Ovary (tissue), 9 donors: ENCODE measurements around the gene GPAM. TPM values are rescaled to one million over a fixed set of nuclear protein-coding genes. Genes with fewer than 3 reads are reported as not detected.

ENCODE experiments used
- DNase-seq, 5 donors: peaks; one replicate each; pipeline ENCODE4 v3.0.0-alpha.2; 2019 to 2020
- H3K27ac ChIP-seq, 2 donors: fragments of 200-600 bp; one replicate each; pipeline versions ENCODE4 v1.5.1 to v1.8.0; 2019 to 2022
- H3K27me3 ChIP-seq: fragments of 200-600 bp; one replicate; pipeline ENCODE4 v1.8.0; 2022
- H3K36me3 ChIP-seq: fragments of 200-600 bp; sonication (generic); one replicate; pipeline ENCODE4 v1.5.1; 2019
- H3K4me1 ChIP-seq: one replicate; pipeline ENCODE4 v1.8.1; 2013; ENCODE audit warnings: mild to moderate bottlenecking, moderate library complexity; ENCODE audit not compliant: insufficient read depth
- H3K4me3 ChIP-seq: fragments of 200-600 bp; sonication (generic); one replicate; pipeline ENCODE4 v1.5.1; 2017
- H3K9me3 ChIP-seq, 2 donors: fragments of 200-600 bp in 1 of 2; sonication (generic) in 1 of 2; one replicate each; pipeline versions ENCODE4 v1.5.1 to v1.8.1; 2013 to 2019; ENCODE audit warnings: mild to moderate bottlenecking in 1 of 2, moderate library complexity in 1 of 2
- EP300 ChIP-seq: sonication (generic); formaldehyde crosslinking; IDR thresholded peaks from one replicate; pipeline ENCODE4 v1.6.1; 2017; ENCODE audit warnings: antibody characterized with exemption
- POLR2A ChIP-seq: fragments of 450-650 bp; IDR thresholded peaks from one replicate; pipeline ENCODE4 v1.6.1; 2017; ENCODE audit warnings: antibody characterized with exemption, mild to moderate bottlenecking, moderate library complexity
- WGBS, 3 donors: extraction: QIAGEN DNeasy Blood & Tissue Kit in 1 of 3; methylation state at CpG; one replicate each; pipeline versions ENCODE4 v1.1.5 to v1.1.7; 2013 to 2017; 5-methylcytosine and 5-hydroxymethylcytosine counted together
- intact Hi-C, 4 donors: fragments of 100-400 bp; cut with DNase I; formaldehyde crosslinking; loops; one replicate each; pipeline versions ENCODE4 v1.11.0 to v1.15.1; 2022 to 2023
- polyA plus RNA-seq, 2 donors: library from polyadenylated mRNA; stranded (reverse); fragments of 200-250 nt in 1 of 2; fragments of 350-450 nt in 1 of 2; fragmentation: Illumina TruSeq in 1 of 2; extraction: RNeasy Lipid Tissue Mini Kit (QIAGEN cat#74804) in 1 of 2; gene quantifications; one replicate each; pipeline ENCODE4 v1.2.3, GENCODE V29; 2013 to 2014
- total RNA-seq, 7 donors: library from RNA; depleted of rRNA in 2 of 7; stranded (reverse); fragments of >200 nt in 2 of 7; fragmentation: NEBNext Ultra II Directional in 3 of 7; extraction: Animal tissue kit (Norgen Biotek cat#: 25700) in 3 of 7; gene quantifications; one replicate each; pipeline versions ENCODE4 v1.1.0 to v1.2.4, GENCODE V29; 2016 to 2023
- TF ChIP-seq, protein P1 (sequence below), 3 donors: fragments of 450-650 bp in 2 of 3; fragments of 200-600 bp in 1 of 3; IDR thresholded peaks; one replicate each; pipeline versions ENCODE4 v1.5.1 to v1.8.0; 2016 to 2022; ENCODE audit warnings: antibody characterized with exemption in 3 of 3, mild to moderate bottlenecking in 1 of 3
- donor health status: DM: no; HTN: no; CAD: no; lungs with moderate emphysema.
- donor health status: DM: no; HTN: no; CAD: no.
- donor health status: Bipolar disorder and iron deficiency.
- donor health status: DM: yes; HTN: yes; CAD: no.
- donor health status: DM: no; HTN: no; CAD: no.
- donor health status: DM: yes; HTN: yes; CAD: no.

Gene GPAM
- total and polyA plus RNA-seq, 9 donors, result 3.3 to 22.1 (median 8.7) TPM

GRCh38 chr10:112189465-112189864 lies 5.9 kb upstream of the GPAM start:
- WGBS, 3 donors, result 66 to 78% (median 77%) methylated on average over 5 of the region's 5 CpGs
- DNase-seq, result no peak
- Histone ChIP-seq H3K27me3 (no peaks in the 10 kb centered on the region), H3K4me1 (no peaks in the 10 kb centered on the region), H3K4me3 (no peak overlapping the region), H3K36me3 (no peaks in the 10 kb centered on the region), H3K27ac (no peak overlapping the region), H3K9me3 (no peaks in the 10 kb centered on the region)
- intact Hi-C loops, result loop anchor here in 1 of 4 donors (10.0 kb wide), 1 partner anchor 255 kb away; the partner anchor contains the start of genes VTI1A and ZDHHC6
- TF ChIP-seq, protein P1, sequence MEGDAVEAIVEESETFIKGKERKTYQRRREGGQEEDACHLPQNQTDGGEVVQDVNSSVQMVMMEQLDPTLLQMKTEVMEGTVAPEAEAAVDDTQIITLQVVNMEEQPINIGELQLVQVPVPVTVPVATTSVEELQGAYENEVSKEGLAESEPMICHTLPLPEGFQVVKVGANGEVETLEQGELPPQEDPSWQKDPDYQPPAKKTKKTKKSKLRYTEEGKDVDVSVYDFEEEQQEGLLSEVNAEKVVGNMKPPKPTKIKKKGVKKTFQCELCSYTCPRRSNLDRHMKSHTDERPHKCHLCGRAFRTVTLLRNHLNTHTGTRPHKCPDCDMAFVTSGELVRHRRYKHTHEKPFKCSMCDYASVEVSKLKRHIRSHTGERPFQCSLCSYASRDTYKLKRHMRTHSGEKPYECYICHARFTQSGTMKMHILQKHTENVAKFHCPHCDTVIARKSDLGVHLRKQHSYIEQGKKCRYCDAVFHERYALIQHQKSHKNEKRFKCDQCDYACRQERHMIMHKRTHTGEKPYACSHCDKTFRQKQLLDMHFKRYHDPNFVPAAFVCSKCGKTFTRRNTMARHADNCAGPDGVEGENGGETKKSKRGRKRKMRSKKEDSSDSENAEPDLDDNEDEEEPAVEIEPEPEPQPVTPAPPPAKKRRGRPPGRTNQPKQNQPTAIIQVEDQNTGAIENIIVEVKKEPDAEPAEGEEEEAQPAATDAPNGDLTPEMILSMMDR (IDR thresholded peaks at IDR 0.05), result no peak
- TF ChIP-seq POLR2A (no peak), EP300 (no peak)

GRCh38 chr10:112187527-112187926 lies 4.0 kb upstream of the GPAM start:
- H3K27ac ChIP-seq, result no peak overlapping the region
- no peak for TF ChIP-seq POLR2A
- TF ChIP-seq, protein P1 (IDR thresholded peaks at IDR 0.05), result no peak
- no peak for TF ChIP-seq EP300
- no peaks in the 10 kb centered on the region for H3K9me3 ChIP-seq
- H3K27me3 ChIP-seq, result no peaks in the 10 kb centered on the region
- peaks cover 2% of the 10 kb centered on the region for H3K4me1 ChIP-seq
- intact Hi-C loops, result loop anchor here in 1 of 4 donors (10.0 kb wide), 1 partner anchor 257 kb away; the partner anchor contains the start of genes VTI1A and ZDHHC6
- DNase-seq, result no peak
- H3K36me3 ChIP-seq, result no peaks in the 10 kb centered on the region
- H3K4me3 ChIP-seq, result no peak overlapping the region
- WGBS, 3 donors, result 54 to 66% (median 63%) methylated on average over 2 of the region's 2 CpGs

DNA sequence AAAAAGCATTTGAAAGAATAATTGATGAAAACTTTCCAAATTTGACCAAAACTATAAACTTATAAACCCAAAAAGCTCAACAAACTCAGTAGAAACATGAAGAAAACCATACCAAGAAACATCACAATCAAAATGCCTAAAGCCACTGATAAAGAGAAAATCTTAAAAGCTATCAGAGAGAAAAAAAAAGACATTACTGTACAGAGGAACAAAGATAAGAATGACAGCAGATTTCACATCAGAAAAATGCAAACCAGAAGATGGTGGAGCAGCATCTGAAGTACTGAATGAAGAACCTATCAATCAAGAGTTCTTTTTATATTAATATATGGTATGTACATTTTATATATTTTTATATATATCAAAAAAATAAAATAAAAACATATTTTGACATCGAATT lies 2.4 kb upstream of the GPAM start:
- Histone ChIP-seq H3K36me3 (no peaks in the 10 kb centered on the region), H3K4me3 (no peak overlapping the region), H3K27ac (no peak overlapping the region), H3K9me3 (no peaks in the 10 kb centered on the region), H3K4me1 (peaks cover 2% of the 10 kb centered on the region), H3K27me3 (no peaks in the 10 kb centered on the region)
- intact Hi-C loops, result loop anchor here in 1 of 4 donors (10.0 kb wide), 1 partner anchor 259 kb away; the partner anchor contains the start of genes VTI1A and ZDHHC6
- TF ChIP-seq, protein P1 (IDR thresholded peaks at IDR 0.05), result no peak
- TF ChIP-seq EP300 (no peak), POLR2A (no peak)
- no peak for DNase-seq
- 86 to 93% (median 90%) methylated on average over 1 of the region's 1 CpG for WGBS, 3 donors

DNA sequence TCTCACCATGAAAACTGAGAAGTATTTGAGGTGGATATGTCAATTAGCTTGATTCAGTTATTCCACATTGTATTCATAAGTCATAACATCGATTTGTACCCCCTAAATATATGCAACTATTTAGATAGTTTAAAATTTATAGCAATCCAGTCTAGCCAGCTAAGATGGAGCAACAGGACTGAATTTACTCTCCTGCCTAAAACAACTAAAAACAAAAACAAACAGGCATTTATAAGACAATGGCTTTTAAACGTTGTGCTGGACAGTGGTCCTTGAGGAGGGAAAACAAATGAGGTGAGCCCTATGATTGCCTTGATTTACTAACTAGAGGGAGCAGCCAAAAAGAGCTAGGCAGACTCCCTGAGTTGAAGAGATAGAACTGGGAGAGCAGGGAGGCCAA lies 814 bp upstream of the GPAM start:
- no peaks in the 10 kb centered on the region for H3K9me3 ChIP-seq

More for the DNA sequence above, 814 bp upstream of the GPAM start:
- H3K27me3 ChIP-seq, result no peaks in the 10 kb centered on the region
- H3K4me1 ChIP-seq, result peaks cover 2% of the 10 kb centered on the region
- TF ChIP-seq, protein P1 (IDR thresholded peaks at IDR 0.05), result no peak
- TF ChIP-seq EP300, result no peak
- H3K36me3 ChIP-seq, result no peaks in the 10 kb centered on the region
- peak overlapping the region; percentile 53 for H3K4me3 ChIP-seq
- WGBS, 3 donors, result 16 to 21% (median 21%) methylated on average over 2 of the region's 2 CpGs
- DNase-seq, result no peak
- intact Hi-C loops, result loop anchor here in 1 of 4 donors (10.0 kb wide), 1 partner anchor 260 kb away; the partner anchor contains the start of genes VTI1A and ZDHHC6
- no peak overlapping the region for H3K27ac ChIP-seq
